Diencephalon (tissue), 1 donor: ENCODE data around the gene FOXN1. TPM values are rescaled to one million over a fixed set of nuclear protein-coding genes. Genes with fewer than 3 reads are reported as not detected.

Experiments
- total RNA-seq: library from RNA; depleted of rRNA; stranded (reverse); fragments of >200 nt; gene quantifications from one replicate; pipeline ENCODE4 v1.2.3, GENCODE V29; 2014

The FOXN1 gene, protein sequence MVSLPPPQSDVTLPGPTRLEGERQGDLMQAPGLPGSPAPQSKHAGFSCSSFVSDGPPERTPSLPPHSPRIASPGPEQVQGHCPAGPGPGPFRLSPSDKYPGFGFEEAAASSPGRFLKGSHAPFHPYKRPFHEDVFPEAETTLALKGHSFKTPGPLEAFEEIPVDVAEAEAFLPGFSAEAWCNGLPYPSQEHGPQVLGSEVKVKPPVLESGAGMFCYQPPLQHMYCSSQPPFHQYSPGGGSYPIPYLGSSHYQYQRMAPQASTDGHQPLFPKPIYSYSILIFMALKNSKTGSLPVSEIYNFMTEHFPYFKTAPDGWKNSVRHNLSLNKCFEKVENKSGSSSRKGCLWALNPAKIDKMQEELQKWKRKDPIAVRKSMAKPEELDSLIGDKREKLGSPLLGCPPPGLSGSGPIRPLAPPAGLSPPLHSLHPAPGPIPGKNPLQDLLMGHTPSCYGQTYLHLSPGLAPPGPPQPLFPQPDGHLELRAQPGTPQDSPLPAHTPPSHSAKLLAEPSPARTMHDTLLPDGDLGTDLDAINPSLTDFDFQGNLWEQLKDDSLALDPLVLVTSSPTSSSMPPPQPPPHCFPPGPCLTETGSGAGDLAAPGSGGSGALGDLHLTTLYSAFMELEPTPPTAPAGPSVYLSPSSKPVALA
- not detected for total RNA-seq

DNA sequence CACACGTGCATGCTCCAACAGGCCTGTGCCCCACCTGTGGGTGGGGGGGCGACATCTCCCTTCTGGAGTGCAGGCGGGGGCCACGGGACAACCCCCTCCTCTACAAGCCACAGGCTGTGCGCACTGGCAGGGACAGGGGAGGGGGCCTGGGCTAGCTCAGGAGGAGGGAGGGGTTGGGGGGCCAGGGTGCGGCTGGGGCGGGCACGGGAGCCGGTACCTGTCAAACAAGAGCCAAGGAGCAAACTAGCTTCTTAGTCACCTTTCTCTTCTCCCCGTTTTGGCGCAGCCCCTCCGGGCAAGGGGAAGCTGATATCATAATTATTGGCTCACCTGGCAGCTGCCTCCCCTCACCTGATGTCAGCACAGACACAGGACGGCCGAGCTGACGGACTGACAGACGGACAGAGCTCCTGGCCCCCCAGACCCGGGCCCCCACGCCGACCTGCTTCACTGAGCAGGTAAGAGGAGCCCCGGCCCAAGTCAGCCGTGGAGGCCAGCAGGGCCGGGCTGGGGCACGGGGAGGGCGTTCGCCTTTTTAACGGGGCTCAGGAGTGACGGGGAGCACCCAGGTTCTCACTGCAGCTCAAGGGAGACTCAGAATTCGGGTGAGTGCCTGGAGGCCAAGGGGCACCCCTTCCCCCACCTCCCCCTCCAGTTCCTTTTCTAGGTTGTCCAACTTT, at the start of gene FOXN1:
Gene FOXN1 (plus strand): TSS at position 363 of the 680 bp plus-strand sequence. CDS start 17,622 bp downstream, outside the sequence.

DNA sequence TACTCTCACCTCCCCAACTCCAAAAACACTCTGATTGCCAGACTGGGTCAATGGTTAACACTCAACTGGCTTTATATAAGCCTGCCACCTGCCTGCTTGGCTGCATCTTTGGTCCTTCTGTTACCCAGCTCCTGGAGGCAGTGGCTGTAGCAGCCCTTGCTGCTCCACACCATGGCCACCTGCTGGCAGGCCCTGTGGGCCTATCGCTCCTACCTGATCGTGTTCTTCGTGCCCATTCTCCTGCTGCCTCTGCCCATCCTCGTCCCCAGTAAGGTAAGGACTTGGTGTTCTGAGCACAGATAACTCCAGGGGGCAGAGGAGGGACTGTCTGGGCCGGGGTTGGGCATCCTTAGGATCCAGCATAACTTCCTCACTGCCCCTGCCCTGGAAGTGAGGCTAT, 32.6 kb upstream of the FOXN1 start, which contains the start of gene SLC13A2:
Gene SLC13A2 (plus strand): TSS at position 103 of the 400 bp plus-strand sequence. CDS start 69 bp downstream, at position 172.

DNA sequence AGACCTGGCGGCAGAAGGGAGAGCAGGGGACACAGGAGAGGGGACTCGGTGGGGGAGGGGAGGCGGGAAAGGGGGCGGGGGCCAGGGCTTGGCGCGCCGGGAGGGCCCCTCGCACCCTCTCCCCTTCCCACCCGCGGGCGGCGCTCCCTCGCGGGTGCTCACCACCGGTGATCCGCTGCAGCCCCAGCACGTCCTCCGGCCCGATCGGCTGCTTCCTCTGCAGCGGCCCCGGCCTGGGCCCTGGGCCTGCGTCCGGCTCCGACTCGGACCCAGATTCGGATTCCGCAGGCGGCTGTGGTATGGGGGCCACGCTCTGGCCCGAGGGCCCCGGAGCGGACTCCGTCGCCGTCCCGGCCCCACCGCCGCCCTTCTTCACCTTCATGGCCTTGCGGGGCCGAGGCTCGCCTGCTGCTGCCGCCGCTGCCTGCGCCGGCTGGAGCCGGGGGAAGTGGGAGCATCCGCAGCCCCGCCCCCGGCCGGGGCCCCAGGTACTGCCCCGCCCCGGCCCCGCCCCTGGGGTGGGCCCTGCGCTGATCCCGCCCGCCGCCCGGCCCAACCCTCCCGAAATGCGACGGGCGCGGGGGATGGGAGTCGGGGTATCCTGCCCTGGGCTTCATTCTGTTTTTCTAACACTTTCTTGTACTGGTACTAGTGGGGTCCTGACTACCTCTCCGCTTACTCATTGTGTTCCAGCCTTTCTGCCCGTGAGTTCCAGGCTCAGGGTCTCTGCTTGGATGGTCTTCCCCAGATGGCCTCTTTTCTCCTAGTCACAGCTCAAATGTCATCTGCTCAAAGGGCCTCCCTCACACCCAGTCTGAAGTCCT, 46.2 kb downstream of the FOXN1 start, which contains the start of gene UNC119:
Gene UNC119 (minus strand): TSS at position 449 of the 824 bp plus-strand sequence. CDS start 67 bp downstream, at position 382.

DNA sequence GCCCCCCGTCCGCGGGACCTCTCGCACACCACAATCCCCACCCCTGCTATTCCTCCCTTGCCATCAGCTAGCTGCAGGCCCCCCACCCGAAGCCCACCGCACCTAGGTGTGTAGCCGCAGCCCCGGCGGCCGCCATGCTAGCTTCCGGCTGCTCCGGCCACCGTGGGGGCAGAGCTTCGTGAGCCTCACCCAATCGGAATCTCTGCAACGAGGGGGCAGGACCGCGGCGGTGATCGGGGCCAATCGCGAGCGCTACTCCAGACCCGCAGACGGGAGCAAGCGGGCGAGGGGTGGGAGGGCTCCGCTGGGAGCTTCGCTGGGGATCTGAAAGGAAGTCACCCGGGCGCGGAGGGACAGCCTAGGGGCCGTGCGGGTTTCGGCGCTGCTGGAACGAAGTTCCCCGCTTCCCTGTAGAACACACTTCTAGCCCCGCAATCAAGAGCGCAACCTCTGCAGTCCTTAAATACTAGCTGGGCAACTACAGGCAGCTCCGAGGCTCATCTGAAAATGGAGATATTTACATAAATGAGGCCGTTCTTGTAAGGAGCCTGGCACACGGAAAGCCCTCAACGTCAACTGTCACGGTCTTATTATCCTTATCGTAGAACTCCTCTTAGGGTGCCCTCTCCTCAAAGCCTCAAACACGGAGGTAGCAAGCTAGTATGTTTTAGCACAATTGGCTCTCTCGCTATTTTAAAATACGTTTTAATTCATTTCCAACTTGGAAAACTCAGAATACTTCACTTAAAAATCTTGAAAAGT, 65.4 kb downstream of the FOXN1 start, which contains the start of gene PIGS:
Gene PIGS (minus strand): TSS at position 164 of the 762 bp plus-strand sequence. CDS start 28 bp downstream, at position 136.

DNA sequence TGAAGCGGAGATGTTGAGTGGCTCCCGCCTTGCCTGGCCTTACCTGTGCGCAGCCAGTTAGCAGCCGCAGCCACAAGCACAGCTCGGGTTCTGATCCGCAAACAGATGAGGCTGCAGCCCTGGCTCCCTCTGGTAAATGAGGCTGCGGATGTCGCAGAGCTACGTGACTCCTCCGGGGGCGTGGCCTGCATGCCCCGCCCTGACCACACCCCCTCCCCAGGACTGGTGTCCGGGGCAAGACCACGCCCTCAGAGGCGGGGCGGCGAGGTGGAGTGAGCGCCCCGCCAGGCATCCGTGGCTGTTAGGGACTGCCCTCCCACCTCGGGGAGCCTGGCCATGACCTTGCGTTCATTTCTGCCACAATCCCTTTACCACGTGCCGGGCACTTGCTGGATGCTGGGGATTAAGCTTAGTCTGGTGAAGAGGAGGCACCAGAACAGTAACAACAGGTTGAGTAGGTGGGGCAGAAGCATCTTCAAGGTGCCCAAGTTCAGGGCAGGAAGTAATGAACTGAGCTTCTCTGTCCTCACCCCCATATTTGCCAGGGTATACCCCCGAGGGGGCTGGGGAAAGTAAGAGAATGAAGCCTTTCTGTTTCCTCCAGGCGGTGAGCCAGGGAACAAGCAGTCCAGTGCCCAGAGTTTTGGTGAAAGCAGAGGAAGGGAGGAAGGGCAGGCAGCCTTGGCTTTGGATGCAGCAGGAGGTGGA, 70.8 kb downstream of the FOXN1 start, which contains the start of gene ALDOC:
Gene ALDOC (minus strand): TSS at position 138 of the 708 bp plus-strand sequence. CDS start 1,363 bp downstream, outside the sequence.

Other genes starting within 250 kb of the FOXN1 start
- gene TMEM97, start 187.1 kb upstream of the FOXN1 start, total RNA-seq, result 25.8 TPM
- gene IFT20, start 170.9 kb upstream of the FOXN1 start, total RNA-seq, result 33.7 TPM
- gene TNFAIP1, start 170.6 kb upstream of the FOXN1 start, total RNA-seq, result 39.2 TPM
- 49.4 TPM for gene POLDIP2, start 148.8 kb upstream of the FOXN1 start, total RNA-seq
- not detected for gene SEBOX, start 141.1 kb upstream of the FOXN1 start, total RNA-seq
- 0.69 TPM for gene VTN, start 136.0 kb upstream of the FOXN1 start, total RNA-seq
- gene SARM1, start 134.7 kb upstream of the FOXN1 start, total RNA-seq, result 32.8 TPM
- gene SLC46A1, start 100.1 kb upstream of the FOXN1 start, total RNA-seq, result 18.2 TPM
- not detected for gene SLC13A2, start 32.7 kb upstream of the FOXN1 start, total RNA-seq
- gene UNC119, start 46.3 kb downstream of the FOXN1 start, total RNA-seq, result 35.8 TPM
- 30.2 TPM for gene PIGS, start 65.2 kb downstream of the FOXN1 start, total RNA-seq
- gene ALDOC, start 70.5 kb downstream of the FOXN1 start, total RNA-seq, result 249 TPM
- 9.7 TPM for gene SPAG5, start 92.7 kb downstream of the FOXN1 start, total RNA-seq
- 15.9 TPM for gene RSKR, start 107.8 kb downstream of the FOXN1 start, total RNA-seq
- 110 TPM for gene BLTP2, start 138.8 kb downstream of the FOXN1 start, total RNA-seq
- gene SDF2, start 155.6 kb downstream of the FOXN1 start, total RNA-seq, result 36.9 TPM
- 42.2 TPM for gene SUPT6H, start 155.9 kb downstream of the FOXN1 start, total RNA-seq
- gene PROCA1, start 205.5 kb downstream of the FOXN1 start, total RNA-seq, result 5.5 TPM
- 21.2 TPM for gene RAB34, start 211.5 kb downstream of the FOXN1 start, total RNA-seq
- 340 TPM for gene RPL23A, start 213.6 kb downstream of the FOXN1 start, total RNA-seq
- 1.6 TPM for gene TLCD1, start 219.9 kb downstream of the FOXN1 start, total RNA-seq
- gene NEK8, start 222.4 kb downstream of the FOXN1 start, total RNA-seq, result 0.92 TPM
- gene TRAF4, start 237.7 kb downstream of the FOXN1 start, total RNA-seq, result 39.7 TPM